Right ventricle myocardium superior (tissue), 1 donor: ENCODE measurements around the gene FAR1. TPM values are rescaled to one million over a fixed set of nuclear protein-coding genes. Genes with fewer than 3 reads are reported as not detected.

Experiments used
- ATAC-seq: fragments of 200-7000 bp; cut with Tn5 transposase; one replicate; pipeline ENCODE4 v1.9.1; 2020; ENCODE audit warnings: mild to moderate bottlenecking; ENCODE audit not compliant: poor library complexity
- DNase-seq: peaks from one replicate; pipeline ENCODE4 v3.0.0-alpha.2; 2020
- intact Hi-C: fragments of 100-400 bp; cut with DNase I; formaldehyde crosslinking; loops from one replicate; pipeline ENCODE4 v1.11.2; 2022
- total RNA-seq: library from RNA; stranded (reverse); fragmentation: NEBNext Ultra II Directional; extraction: Animal tissue kit (Norgen Biotek cat#: 25700); gene quantifications from one replicate; pipeline ENCODE4 v1.2.1, GENCODE V29; 2021
- donor health status: DM: no; HTN: yes; CAD: no; lungs with severe emphysema.

FAR1 gene
- total RNA-seq, 1 donor from 2014 or later: 35.3 TPM

GRCh38 chr11:13668957-13669521, 571 bp downstream of the FAR1 start:
- intact Hi-C loops: no loop called here
- DNase-seq (no peak), ATAC-seq (peak; percentile 38)

DNA sequence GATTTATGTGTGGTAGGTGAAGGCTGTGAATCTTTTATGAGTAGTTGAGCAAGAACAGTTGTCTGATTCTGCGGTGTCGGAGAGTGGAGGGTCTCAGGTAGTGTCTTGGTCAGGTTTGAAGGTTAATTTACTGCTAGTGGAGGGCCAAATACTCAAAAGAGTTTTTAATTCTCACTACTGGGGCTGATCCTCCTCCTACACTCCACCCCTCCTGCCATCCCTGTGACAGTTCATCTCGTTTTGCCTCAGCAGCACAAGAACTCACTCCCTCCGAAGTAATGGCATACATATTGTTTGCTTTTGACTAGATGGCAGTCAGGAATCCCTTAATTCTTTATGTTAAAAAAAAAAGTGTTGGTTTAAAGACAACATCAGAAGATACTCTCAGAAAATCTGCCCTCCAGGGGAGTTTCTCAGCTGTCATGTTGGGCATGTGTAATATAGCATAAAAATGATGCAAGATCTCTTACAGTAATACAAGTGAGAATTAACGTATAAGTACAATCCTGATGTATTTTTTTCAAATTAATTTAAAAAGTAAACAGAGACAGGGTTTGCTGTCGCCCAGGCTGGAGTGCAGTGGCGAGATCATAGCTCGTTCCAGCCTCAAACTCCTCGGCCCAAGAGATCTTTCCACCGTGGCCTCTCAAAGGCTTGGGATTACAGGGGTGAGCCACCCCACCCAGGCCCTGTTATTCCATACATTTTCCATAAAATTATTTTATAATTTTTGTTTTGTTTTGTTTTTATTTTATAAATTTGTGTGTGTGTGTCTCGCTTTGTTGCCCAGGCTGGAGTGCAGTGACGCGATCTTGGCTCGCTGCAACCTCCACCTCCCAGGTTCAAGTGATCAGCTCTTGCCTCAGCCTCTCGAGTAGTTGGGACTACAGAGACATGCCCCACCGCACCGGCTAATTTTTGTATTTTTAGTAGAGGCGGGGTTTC, 1.3 kb downstream of the FAR1 start:
- ATAC-seq (no peak), DNase-seq (no peak)
- intact Hi-C loops: no loop called here

GRCh38 chr11:13672576-13673210, 4.2 kb downstream of the FAR1 start:
- no peak for ATAC-seq
- DNase-seq: no peak
- intact Hi-C loops: no loop called here

DNA sequence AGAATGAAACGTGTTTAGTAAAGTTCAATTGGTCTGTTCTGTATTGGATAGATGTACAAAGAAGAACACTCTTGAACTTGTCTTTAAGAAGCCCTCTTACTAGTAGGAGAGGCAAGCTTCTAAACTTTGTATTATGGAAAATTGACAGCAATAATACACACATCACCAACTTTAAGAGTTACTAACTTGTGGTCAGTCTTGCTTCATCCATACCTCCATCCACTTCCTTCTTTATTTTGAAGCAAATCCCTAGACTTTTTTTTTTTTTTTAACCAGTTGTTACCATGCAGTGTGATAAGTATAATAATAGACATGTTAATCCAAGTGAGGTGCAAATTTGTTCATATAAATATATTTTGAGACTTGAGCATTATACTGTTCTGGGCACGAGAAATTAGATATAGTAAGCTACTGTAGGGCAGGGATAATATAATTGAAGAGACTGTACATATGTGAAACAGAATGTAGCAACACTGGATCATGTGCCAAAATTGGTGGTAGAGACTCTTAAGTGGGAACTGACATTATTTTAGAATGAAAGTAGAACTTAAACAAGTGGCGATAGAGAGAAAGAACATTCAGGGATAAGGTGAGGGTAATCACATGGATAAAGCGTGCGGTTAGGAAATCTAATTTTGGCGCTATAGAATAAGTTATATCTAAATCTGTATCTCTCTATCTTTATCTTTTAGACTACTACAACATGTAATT, 6.5 kb downstream of the FAR1 start:
- intact Hi-C loops: no loop called here
- DNase-seq: no peak
- peak; percentile 49 for ATAC-seq

DNA sequence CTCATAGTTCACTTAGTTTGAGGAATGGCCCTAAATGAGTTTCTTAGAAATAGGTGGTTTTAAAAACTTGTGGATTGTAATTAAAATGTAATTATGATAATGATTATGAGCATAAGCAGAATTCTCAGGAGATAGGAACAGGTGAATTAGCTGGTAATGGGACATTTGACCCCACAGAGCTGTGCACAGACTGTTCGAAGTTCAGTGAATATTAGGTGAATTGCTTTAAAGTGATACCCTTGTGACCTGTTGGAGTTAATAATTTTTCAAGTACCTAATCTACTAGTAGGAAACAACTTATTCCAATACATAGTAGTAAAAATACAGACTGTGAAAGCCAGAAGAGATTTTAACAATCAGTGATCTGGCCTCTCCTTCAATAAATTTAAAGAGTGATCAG, 8.1 kb downstream of the FAR1 start:
- intact Hi-C loops: no loop called here
- DNase-seq (no peak), ATAC-seq (no peak)

- intact Hi-C loops: no loop called here
- ATAC-seq (no peak), DNase-seq (no peak)
Observed at GRCh38 chr11:13679768-13680167, 11.3 kb downstream of the FAR1 start.

GRCh38 chr11:13680501-13681264, 12.2 kb downstream of the FAR1 start:
- no peak for DNase-seq
- intact Hi-C loops: no loop called here
- ATAC-seq: peak; percentile 64

GRCh38 chr11:13681446-13681845, 13.0 kb downstream of the FAR1 start:
- intact Hi-C loops: no loop called here
- no peak for DNase-seq

GRCh38 chr11:13682212-13682611, 13.7 kb downstream of the FAR1 start:
- ATAC-seq (no peak), DNase-seq (no peak)
- intact Hi-C loops: no loop called here

More at GRCh38 chr11:13681446-13681845, 13.0 kb downstream of the FAR1 start:
- no peak for ATAC-seq

GRCh38 chr11:13685461-13686108, 17.1 kb downstream of the FAR1 start:
- intact Hi-C loops: no loop called here
- no peak for ATAC-seq

GRCh38 chr11:13686776-13687175, 18.3 kb downstream of the FAR1 start:
- DNase-seq (no peak), ATAC-seq (no peak)
- intact Hi-C loops: no loop called here

More at GRCh38 chr11:13685461-13686108, 17.1 kb downstream of the FAR1 start:
- DNase-seq: no peak

GRCh38 chr11:13687271-13687670, 18.8 kb downstream of the FAR1 start:
- ATAC-seq (peak; percentile 56), DNase-seq (no peak)
- intact Hi-C loops: no loop called here

GRCh38 chr11:13691286-13691899, 22.9 kb downstream of the FAR1 start:
- no peak for DNase-seq
- no peak for ATAC-seq
- intact Hi-C loops: no loop called here

DNA sequence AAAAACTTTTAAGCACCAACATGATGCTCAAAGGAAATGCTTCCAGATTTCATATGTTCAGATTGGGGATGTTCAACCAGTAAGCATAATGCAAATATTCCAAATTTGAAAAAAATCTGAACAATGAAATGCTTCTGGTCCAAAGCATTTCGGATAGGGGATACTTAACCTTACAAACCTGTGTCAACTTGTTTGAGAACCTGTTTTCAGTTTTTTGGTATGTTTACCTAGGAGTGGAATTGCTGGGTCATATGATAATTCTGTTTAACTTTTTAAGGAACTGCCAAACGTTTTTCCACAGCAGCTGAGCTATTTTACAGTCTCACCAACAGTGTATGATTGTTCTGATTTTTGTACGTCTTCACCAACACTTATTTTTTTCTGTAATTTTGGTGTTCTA, 23.7 kb downstream of the FAR1 start:
- ATAC-seq (no peak), DNase-seq (no peak)
- intact Hi-C loops: no loop called here

DNA sequence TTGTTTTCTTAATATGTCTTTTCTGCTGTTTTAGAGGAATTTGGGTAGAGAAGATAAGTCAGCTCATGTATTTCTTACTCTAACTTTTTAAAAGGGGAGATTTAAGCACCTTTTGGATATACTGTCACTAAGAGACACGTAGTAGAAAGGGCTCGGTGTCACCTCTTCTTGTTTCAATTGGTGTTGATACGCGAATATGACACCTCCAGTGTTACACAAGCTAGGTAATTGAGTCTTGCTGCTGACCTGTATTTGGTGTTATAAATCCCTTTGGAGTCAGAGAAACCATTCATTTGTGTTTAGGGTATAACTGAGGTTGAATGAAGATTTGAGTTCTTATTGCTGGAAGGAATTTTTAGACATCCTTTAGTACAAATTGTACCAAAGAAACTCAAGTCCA, 25.6 kb downstream of the FAR1 start:
- DNase-seq (no peak), ATAC-seq (no peak)
- intact Hi-C loops: no loop called here

- intact Hi-C loops: no loop called here
- DNase-seq (no peak), ATAC-seq (no peak)
Observed at GRCh38 chr11:13695886-13696285, 27.4 kb downstream of the FAR1 start.

- no peak for ATAC-seq
- no peak for DNase-seq
Observed at GRCh38 chr11:13697710-13698109, 29.2 kb downstream of the FAR1 start.

GRCh38 chr11:13698132-13698531, 29.7 kb downstream of the FAR1 start:
- intact Hi-C loops: no loop called here
- DNase-seq: no peak

More at GRCh38 chr11:13697710-13698109, 29.2 kb downstream of the FAR1 start:
- intact Hi-C loops: no loop called here

More at GRCh38 chr11:13698132-13698531, 29.7 kb downstream of the FAR1 start:
- ATAC-seq: no peak
